ENCODE results near the gene SLC66A3. TPM values are rescaled to one million over a fixed set of nuclear protein-coding genes. Genes with fewer than 3 reads are reported as not detected.
A peak's percentile ranks its signal among the peaks of the same experiment; 100 is the strongest.

The SLC66A3 gene
- total RNA-seq, 2 donors from 2014 or later: 8.4 to 11.9 TPM

GRCh38 chr2:11129598-11130449 lies 25.4 kb upstream of the SLC66A3 start:
- Mint-ChIP-seq H3K4me3 (peak overlapping the region; percentile 82), H3K27me3 (no peaks in the 10 kb centered on the region), H3K36me3 (ENCODE audit: low read depth) (no peaks in the 10 kb centered on the region), H3K27ac (no peak overlapping the region), H3K9me3 (no peaks in the 10 kb centered on the region), H3K4me1 (no peaks in the 10 kb centered on the region)
- ATAC-seq (replicated peaks): peak; percentile 88

- Mint-ChIP-seq H3K4me3 (peak overlapping the region; percentile 82), H3K36me3 (ENCODE audit: low read depth) (no peaks in the 10 kb centered on the region), H3K9me3 (no peaks in the 10 kb centered on the region), H3K27ac (peak overlapping the region; percentile 89), H3K27me3 (peaks cover 3% of the 10 kb centered on the region), H3K4me1 (no peaks in the 10 kb centered on the region)
- ATAC-seq (replicated peaks): no peak
These were observed 23.9 kb upstream of the SLC66A3 start for GRCh38 chr2:11131166-11131920.

GRCh38 chr2:11132036-11132671 lies 23.1 kb upstream of the SLC66A3 start:
- Mint-ChIP-seq H3K27me3 (peaks cover 4% of the 10 kb centered on the region), H3K9me3 (no peaks in the 10 kb centered on the region), H3K27ac (peak overlapping the region; percentile 89), H3K4me1 (no peaks in the 10 kb centered on the region), H3K36me3 (ENCODE audit: low read depth) (no peaks in the 10 kb centered on the region), H3K4me3 (peak overlapping the region; percentile 82)
- no peak for ATAC-seq (replicated peaks)

GRCh38 chr2:11133238-11133935 lies 21.9 kb upstream of the SLC66A3 start:
- peak overlapping the region; percentile 82 for H3K4me3 Mint-ChIP-seq
- H3K36me3 Mint-ChIP-seq (ENCODE audit: low read depth): no peaks in the 10 kb centered on the region
- no peak for ATAC-seq (replicated peaks)
- H3K27ac Mint-ChIP-seq: peak overlapping the region; percentile 89
- H3K4me1 Mint-ChIP-seq: no peaks in the 10 kb centered on the region
- H3K9me3 Mint-ChIP-seq: no peaks in the 10 kb centered on the region
- H3K27me3 Mint-ChIP-seq: peaks cover 4% of the 10 kb centered on the region

- H3K4me1 Mint-ChIP-seq: no peaks in the 10 kb centered on the region
- ATAC-seq (replicated peaks): no peak
- H3K9me3 Mint-ChIP-seq: no peaks in the 10 kb centered on the region
- H3K4me3 Mint-ChIP-seq: no peak overlapping the region
- H3K27me3 Mint-ChIP-seq: peaks cover 4% of the 10 kb centered on the region
- H3K27ac Mint-ChIP-seq: no peak overlapping the region
- no peaks in the 10 kb centered on the region for H3K36me3 Mint-ChIP-seq (ENCODE audit: low read depth)
These were observed 21.3 kb upstream of the SLC66A3 start for GRCh38 chr2:11133936-11134320.

GRCh38 chr2:11134349-11134748 lies 20.9 kb upstream of the SLC66A3 start:
- Mint-ChIP-seq H3K36me3 (ENCODE audit: low read depth) (no peaks in the 10 kb centered on the region), H3K9me3 (no peaks in the 10 kb centered on the region), H3K4me1 (no peaks in the 10 kb centered on the region), H3K4me3 (no peak overlapping the region), H3K27ac (no peak overlapping the region), H3K27me3 (peaks cover 4% of the 10 kb centered on the region)
- no peak for ATAC-seq (replicated peaks)

GRCh38 chr2:11140492-11140891 lies 14.8 kb upstream of the SLC66A3 start:
- H3K4me3 Mint-ChIP-seq: no peak overlapping the region
- no peaks in the 10 kb centered on the region for H3K9me3 Mint-ChIP-seq
- H3K27ac Mint-ChIP-seq: no peak overlapping the region
- H3K27me3 Mint-ChIP-seq: peaks cover 7% of the 10 kb centered on the region
- H3K36me3 Mint-ChIP-seq (ENCODE audit: low read depth): no peaks in the 10 kb centered on the region
- H3K4me1 Mint-ChIP-seq: no peaks in the 10 kb centered on the region
- no peak for ATAC-seq (replicated peaks)

GRCh38 chr2:11141319-11141718 lies 13.9 kb upstream of the SLC66A3 start:
- Mint-ChIP-seq H3K36me3 (ENCODE audit: low read depth) (no peaks in the 10 kb centered on the region), H3K4me3 (no peak overlapping the region), H3K27ac (no peak overlapping the region), H3K27me3 (peaks cover 4% of the 10 kb centered on the region), H3K4me1 (no peaks in the 10 kb centered on the region), H3K9me3 (no peaks in the 10 kb centered on the region)
- no peak for ATAC-seq (replicated peaks)

- peaks cover 4% of the 10 kb centered on the region for H3K27me3 Mint-ChIP-seq
- H3K27ac Mint-ChIP-seq: no peak overlapping the region
- no peak overlapping the region for H3K4me3 Mint-ChIP-seq
- H3K36me3 Mint-ChIP-seq (ENCODE audit: low read depth): no peaks in the 10 kb centered on the region
- H3K9me3 Mint-ChIP-seq: no peaks in the 10 kb centered on the region
- no peaks in the 10 kb centered on the region for H3K4me1 Mint-ChIP-seq
- ATAC-seq (replicated peaks): no peak
These were observed 12.9 kb upstream of the SLC66A3 start for GRCh38 chr2:11142330-11142729.

GRCh38 chr2:11142987-11143386 lies 12.3 kb upstream of the SLC66A3 start:
- H3K4me3 Mint-ChIP-seq: no peak overlapping the region
- no peak for ATAC-seq (replicated peaks)
- H3K27ac Mint-ChIP-seq: no peak overlapping the region
- H3K36me3 Mint-ChIP-seq (ENCODE audit: low read depth): no peaks in the 10 kb centered on the region
- H3K27me3 Mint-ChIP-seq: peaks cover 4% of the 10 kb centered on the region
- H3K4me1 Mint-ChIP-seq: no peaks in the 10 kb centered on the region
- no peaks in the 10 kb centered on the region for H3K9me3 Mint-ChIP-seq

- Mint-ChIP-seq H3K27me3 (peaks cover 4% of the 10 kb centered on the region), H3K36me3 (ENCODE audit: low read depth) (no peaks in the 10 kb centered on the region), H3K4me3 (no peak overlapping the region), H3K4me1 (no peaks in the 10 kb centered on the region), H3K27ac (no peak overlapping the region), H3K9me3 (no peaks in the 10 kb centered on the region)
- no peak for ATAC-seq (replicated peaks)
These were observed 11.1 kb upstream of the SLC66A3 start for GRCh38 chr2:11144077-11144737.

- Mint-ChIP-seq H3K27me3 (peaks cover 4% of the 10 kb centered on the region), H3K4me3 (no peak overlapping the region), H3K27ac (no peak overlapping the region), H3K36me3 (ENCODE audit: low read depth) (no peaks in the 10 kb centered on the region), H3K9me3 (no peaks in the 10 kb centered on the region), H3K4me1 (no peaks in the 10 kb centered on the region)
- no peak for ATAC-seq (replicated peaks)
These were observed 10.6 kb upstream of the SLC66A3 start for GRCh38 chr2:11144738-11145079.

- no peaks in the 10 kb centered on the region for H3K9me3 Mint-ChIP-seq
- H3K4me1 Mint-ChIP-seq: no peaks in the 10 kb centered on the region
- no peak for ATAC-seq (replicated peaks)
- H3K27me3 Mint-ChIP-seq: peaks cover 4% of the 10 kb centered on the region
- H3K27ac Mint-ChIP-seq: no peak overlapping the region
- H3K36me3 Mint-ChIP-seq (ENCODE audit: low read depth): no peaks in the 10 kb centered on the region
- H3K4me3 Mint-ChIP-seq: no peak overlapping the region
These were observed 9.9 kb upstream of the SLC66A3 start for GRCh38 chr2:11145350-11145749.

- no peaks in the 10 kb centered on the region for H3K4me1 Mint-ChIP-seq
- no peaks in the 10 kb centered on the region for H3K9me3 Mint-ChIP-seq
- no peak overlapping the region for H3K27ac Mint-ChIP-seq
- H3K4me3 Mint-ChIP-seq: no peak overlapping the region
- H3K36me3 Mint-ChIP-seq (ENCODE audit: low read depth): no peaks in the 10 kb centered on the region
- peaks cover 4% of the 10 kb centered on the region for H3K27me3 Mint-ChIP-seq
- ATAC-seq (replicated peaks): no peak
These were observed 9.2 kb upstream of the SLC66A3 start for GRCh38 chr2:11146076-11146475.
